ENCODE results near the gene CFAP157. TPM values are rescaled to one million over a fixed set of nuclear protein-coding genes. Genes with fewer than 3 reads are reported as not detected.

The CFAP157 gene
- polyA plus RNA-seq, 1 of the 3 experiments (the other 2 are of a cell fraction) = 0.25 TPM

GRCh38 chr9:127693697-127694096 is 13.1 kb upstream of the CFAP157 start:
- ChIA-PET POLR2A (no interaction called here), CTCF (interaction anchor here (1.3 to 1.6 kb wide), 2 partner anchors 14 to 228 kb away, joined by 3 to 5 read pairs; no protein-coding TSS in a partner anchor)
- Histone ChIP-seq H3K27ac (ENCODE audit: low read depth in 2 of 2, low read length in 1 of 2) (no peak overlapping the region), H4K20me1 (ENCODE audit: insufficient read depth) (no peaks in the 10 kb centered on the region), H3K36me3 (replicated peaks in 1 of 2; ENCODE audit: control insufficient read depth in 1 of 2, insufficient read depth in 2 of 2, low read length in 1 of 2) (peaks cover 11 to 32% of the 10 kb centered on the region in 2 experiments), H2AFZ (ENCODE audit: low read depth) (no peak overlapping the region), H3K9me2 (no peaks in the 10 kb centered on the region), H3K27me3 (ENCODE audit: insufficient read depth) (no peaks in the 10 kb centered on the region), H3K79me2 (ENCODE audit: insufficient read depth) (no peaks in the 10 kb centered on the region), H3K4me2 (no peak overlapping the region), H3K9me3 (no peaks in the 10 kb centered on the region), H3K4me3 (ENCODE audit: low read depth in 2 of 2, low read length in 1 of 2) (no peak overlapping the region), H3K9ac (no peak overlapping the region), H3K4me1 (ENCODE audit: control insufficient read depth in 1 of 2, insufficient read depth in 2 of 2, low read depth in 1 of 2, low read length in 1 of 2) (peaks cover 0 to 3% of the 10 kb centered on the region in 2 experiments; a peak in 1 of 4 replicates), H3F3A (replicated peaks; ENCODE audit: insufficient read depth) (peaks cover 14% of the 10 kb centered on the region)
- no peak for TF ChIP-seq FOXJ3 (CRISPR knock-in tag; IDR thresholded peaks at IDR 0.05)
- TF ChIP-seq MAX (IDR thresholded peaks at IDR 0.05; ENCODE audit: low read depth) = no peak
- TF ChIP-seq FOSL2 (IDR thresholded peaks at IDR 0.05; ENCODE audit: borderline replicate concordance, low read depth) = no peak
- TF ChIP-seq JUND (IDR thresholded peaks at IDR 0.05) = no peak
- no peak for TF ChIP-seq TEAD4 (IDR thresholded peaks at IDR 0.05; ENCODE audit: borderline replicate concordance, insufficient read depth)
- TF ChIP-seq RCOR1 (IDR thresholded peaks at IDR 0.05; ENCODE audit: low read length) = no peak
- TF ChIP-seq RXRA (IDR thresholded peaks at IDR 0.05; ENCODE audit: borderline replicate concordance, low read depth) = no peak
- TF ChIP-seq ELF1 (IDR thresholded peaks at IDR 0.05) = no peak
- TF ChIP-seq YY1 (IDR thresholded peaks at IDR 0.05; ENCODE audit: low read depth) = no peak
- no peak for TF ChIP-seq USF1 (IDR thresholded peaks at IDR 0.05; ENCODE audit: borderline replicate concordance, low read depth)
- no peak for TF ChIP-seq MEF2A (IDR thresholded peaks at IDR 0.05; ENCODE audit: borderline replicate concordance, low read depth)
- TF ChIP-seq GABPA (IDR thresholded peaks at IDR 0.05; ENCODE audit: low read depth) = no peak
- TF ChIP-seq CTCF (IDR thresholded peaks at IDR 0.05) = no peak
- no peak for TF ChIP-seq ZBTB33 (IDR thresholded peaks at IDR 0.05; ENCODE audit: borderline replicate concordance, low read depth)
- TF ChIP-seq RFX5 (IDR thresholded peaks at IDR 0.05; ENCODE audit: low read length) = no peak
- no peak for TF ChIP-seq NFIC (IDR thresholded peaks at IDR 0.05; ENCODE audit: borderline replicate concordance)
- no peak for TF ChIP-seq EZH2phosphoT487 (IDR thresholded peaks at IDR 0.05; ENCODE audit: borderline replicate concordance, low read depth)
- TF ChIP-seq RAD21 (IDR thresholded peaks at IDR 0.05; ENCODE audit: low read length) = no peak
- no peak for TF ChIP-seq MXI1 (IDR thresholded peaks at IDR 0.05; ENCODE audit: low read depth, low read length)
- DNase-seq = no peak
- 90% methylated on average over 4 of the region's 4 CpGs for WGBS (ENCODE audit: low lambda C conversion rate)
